Mammary epithelial cell (primary cell): Measurements from ENCODE around the gene NEO1.

Experiments
- CTCF ChIP-seq, 2 donors: IDR thresholded peaks in 1 of 2; conservative IDR thresholded peaks in 1 of 2; 2 replicates each; pipeline ENCODE4 v1.5.1; 2011 to 2012; ENCODE audit warnings: inconsistent platforms in 2 of 2, low read length in 2 of 2, mild to moderate bottlenecking in 2 of 2, control low read depth in 1 of 2, low read depth in 1 of 2; ENCODE audit not compliant: insufficient read depth in 1 of 2; ENCODE audit errors: extremely low read depth in 1 of 2
- EZH2 ChIP-seq: IDR thresholded peaks from 2 replicates; pipeline ENCODE4 v1.6.1; 2012; ENCODE audit warnings: low read length, inconsistent platforms, borderline replicate concordance

GRCh38 chr15:73119478-73119877 lies 67.2 kb downstream of the NEO1 start:
- no peak for TF ChIP-seq CTCF (conservative IDR thresholded peaks at IDR 0.05 in 1 of 2, IDR thresholded peaks at IDR 0.05 in 1 of 2; ENCODE audit: extremely low read depth in 1 of 2, insufficient read depth in 1 of 2, low read depth in 1 of 2, low read length in 2 of 2)
- no peak for TF ChIP-seq EZH2
